ENCODE results near the gene DPYSL3.

GRCh38 chr5:147381555-147381954, 128.3 kb downstream of the DPYSL3 start:
- no peak for TF ChIP-seq CTCF (IDR thresholded peaks at IDR 0.05)
- no peak for TF ChIP-seq POLR2A (IDR thresholded peaks at IDR 0.05)
- no peak for TF ChIP-seq EP300 (IDR thresholded peaks at IDR 0.05)

Data from tibial nerve (tissue), 4 donors.